Fibroblast of skin of right quadriceps (primary cell): Measurements from ENCODE around the gene ITGA8.
"Not testable (repeated sequence)": the region's sequence is repeated elsewhere in the genome, so short reads cannot be mapped to it uniquely, and the experiment has no call there.

Experiments used
- DNase-seq: peaks from one replicate; pipeline ENCODE4 v3.0.0-alpha.2; 2013

ITGA8 gene

GRCh38 chr10:15719899-15720634 is at the start of gene ITGA8:
Gene ITGA8 (minus strand): TSS chr10:15719922. CDS start chr10:15719771, 151 bp downstream.
- peak; percentile 46 for DNase-seq

GRCh38 chr10:15764892-15765454 is 45.3 kb upstream of the ITGA8 start:
- no peak for DNase-seq

GRCh38 chr10:15763006-15763405 is 43.3 kb upstream of the ITGA8 start:
- DNase-seq, result no peak

- not testable (repeated sequence) for DNase-seq
Observed at GRCh38 chr10:15762239-15762638, 42.5 kb upstream of the ITGA8 start.

- DNase-seq, result not testable (repeated sequence)
Observed at GRCh38 chr10:15761224-15761623, 41.5 kb upstream of the ITGA8 start.

GRCh38 chr10:15760681-15761080 is 41.0 kb upstream of the ITGA8 start:
- peak; percentile 58 for DNase-seq

- no peak for DNase-seq
Observed at GRCh38 chr10:15759265-15759664, 39.5 kb upstream of the ITGA8 start.

- no peak for DNase-seq
Observed at GRCh38 chr10:15758618-15759017, 38.9 kb upstream of the ITGA8 start.

- DNase-seq, result no peak
Observed at GRCh38 chr10:15754937-15755336, 35.2 kb upstream of the ITGA8 start.

- no peak for DNase-seq
Observed at GRCh38 chr10:15751046-15751445, 31.3 kb upstream of the ITGA8 start.

- peak; percentile 47 for DNase-seq
Observed at GRCh38 chr10:15748126-15748525, 28.4 kb upstream of the ITGA8 start.

GRCh38 chr10:15747632-15748031 is 27.9 kb upstream of the ITGA8 start:
- DNase-seq, result no peak

- DNase-seq, result peak; percentile 81
Observed at GRCh38 chr10:15745751-15746150, 26.0 kb upstream of the ITGA8 start.

GRCh38 chr10:15744217-15744865 is 24.6 kb upstream of the ITGA8 start:
- DNase-seq, result peak; percentile 45

- DNase-seq, result no peak
Observed at GRCh38 chr10:15743443-15743842, 23.7 kb upstream of the ITGA8 start.

- peak; percentile 56 for DNase-seq
Observed at GRCh38 chr10:15742836-15743235, 23.1 kb upstream of the ITGA8 start.

GRCh38 chr10:15742102-15742501 is 22.4 kb upstream of the ITGA8 start:
- DNase-seq, result no peak

- no peak for DNase-seq
Observed at GRCh38 chr10:15741581-15741980, 21.9 kb upstream of the ITGA8 start.

- no peak for DNase-seq
Observed at GRCh38 chr10:15740261-15740660, 20.5 kb upstream of the ITGA8 start.

- DNase-seq, result no peak
Observed at GRCh38 chr10:15739254-15739970, 19.7 kb upstream of the ITGA8 start.

GRCh38 chr10:15738270-15738925 is 18.7 kb upstream of the ITGA8 start:
- DNase-seq, result peak; percentile 48

- DNase-seq, result no peak
Observed at GRCh38 chr10:15737656-15738055, 17.9 kb upstream of the ITGA8 start.

- no peak for DNase-seq
Observed at GRCh38 chr10:15735763-15736162, 16.0 kb upstream of the ITGA8 start.
